ENCODE measurements around the gene MPEG1.

MPEG1 gene

DNA sequence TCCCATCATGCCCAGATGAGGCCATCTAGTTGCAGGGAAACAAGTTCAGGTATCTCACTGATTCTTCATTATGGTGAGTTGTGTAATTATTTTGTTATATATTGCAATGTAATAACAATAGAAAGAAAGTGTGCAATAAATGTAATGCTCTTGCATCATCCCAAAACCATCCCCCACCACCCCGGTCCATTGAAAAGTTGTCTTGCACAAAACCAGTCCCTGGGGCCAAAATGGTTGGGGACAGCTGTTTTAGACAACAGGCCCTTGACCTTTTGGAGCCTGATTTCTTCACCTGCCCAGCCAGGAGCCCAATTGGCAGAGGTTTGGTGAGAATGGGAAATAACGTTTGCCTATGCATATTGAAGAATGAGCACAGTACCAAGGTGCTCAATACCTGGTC lies 15.9 kb downstream of the MPEG1 start:
- ChIA-PET POLR2A (no interaction called here), CTCF (interaction anchor here (1.9 to 3.7 kb wide), 2 partner anchors 9 to 12 kb away, joined by 10 to 25 read pairs; no protein-coding TSS in a partner anchor)
- TF ChIP-seq, protein P1, sequence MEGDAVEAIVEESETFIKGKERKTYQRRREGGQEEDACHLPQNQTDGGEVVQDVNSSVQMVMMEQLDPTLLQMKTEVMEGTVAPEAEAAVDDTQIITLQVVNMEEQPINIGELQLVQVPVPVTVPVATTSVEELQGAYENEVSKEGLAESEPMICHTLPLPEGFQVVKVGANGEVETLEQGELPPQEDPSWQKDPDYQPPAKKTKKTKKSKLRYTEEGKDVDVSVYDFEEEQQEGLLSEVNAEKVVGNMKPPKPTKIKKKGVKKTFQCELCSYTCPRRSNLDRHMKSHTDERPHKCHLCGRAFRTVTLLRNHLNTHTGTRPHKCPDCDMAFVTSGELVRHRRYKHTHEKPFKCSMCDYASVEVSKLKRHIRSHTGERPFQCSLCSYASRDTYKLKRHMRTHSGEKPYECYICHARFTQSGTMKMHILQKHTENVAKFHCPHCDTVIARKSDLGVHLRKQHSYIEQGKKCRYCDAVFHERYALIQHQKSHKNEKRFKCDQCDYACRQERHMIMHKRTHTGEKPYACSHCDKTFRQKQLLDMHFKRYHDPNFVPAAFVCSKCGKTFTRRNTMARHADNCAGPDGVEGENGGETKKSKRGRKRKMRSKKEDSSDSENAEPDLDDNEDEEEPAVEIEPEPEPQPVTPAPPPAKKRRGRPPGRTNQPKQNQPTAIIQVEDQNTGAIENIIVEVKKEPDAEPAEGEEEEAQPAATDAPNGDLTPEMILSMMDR (IDR thresholded peaks at IDR 0.05; ENCODE audit: insufficient read depth, low read length, missing control alignments) = no peak
- no peak overlapping the region for H3K4me3 ChIP-seq (ENCODE audit: low read depth, low read length)
- no peak for DNase-seq (ENCODE audit: low read depth, low spot score)

DNA sequence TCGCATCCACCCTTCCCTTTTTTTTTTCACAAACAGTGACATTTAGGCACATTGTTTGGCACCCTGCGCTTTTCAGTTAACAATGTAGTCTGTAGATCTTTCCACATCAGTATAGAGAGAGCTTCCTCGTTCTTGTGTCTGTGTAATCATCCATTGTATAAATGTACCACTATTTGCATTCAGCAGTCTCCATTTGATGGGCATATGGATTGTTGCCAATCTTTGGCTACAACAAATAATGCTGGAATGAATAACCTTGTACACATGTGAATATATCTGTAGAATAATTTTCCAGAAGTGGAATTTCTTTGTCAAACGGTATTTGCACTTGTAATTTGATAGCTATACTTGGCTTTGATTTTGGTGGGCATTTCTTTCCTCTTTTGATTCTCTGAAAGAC lies 17.1 kb downstream of the MPEG1 start:
- ChIA-PET POLR2A (no interaction called here), CTCF (interaction anchor here (1.9 to 7.7 kb wide), 3 partner anchors 10 to 22 kb away, joined by 10 to 69 read pairs (median 25); partner anchors contain the start of gene DTX4)
- TF ChIP-seq, protein P1 (IDR thresholded peaks at IDR 0.05; ENCODE audit: insufficient read depth, low read length, missing control alignments) = no peak
- no peak for DNase-seq (ENCODE audit: low read depth, low spot score)
- H3K4me3 ChIP-seq (ENCODE audit: low read depth, low read length) = no peak overlapping the region

DNA sequence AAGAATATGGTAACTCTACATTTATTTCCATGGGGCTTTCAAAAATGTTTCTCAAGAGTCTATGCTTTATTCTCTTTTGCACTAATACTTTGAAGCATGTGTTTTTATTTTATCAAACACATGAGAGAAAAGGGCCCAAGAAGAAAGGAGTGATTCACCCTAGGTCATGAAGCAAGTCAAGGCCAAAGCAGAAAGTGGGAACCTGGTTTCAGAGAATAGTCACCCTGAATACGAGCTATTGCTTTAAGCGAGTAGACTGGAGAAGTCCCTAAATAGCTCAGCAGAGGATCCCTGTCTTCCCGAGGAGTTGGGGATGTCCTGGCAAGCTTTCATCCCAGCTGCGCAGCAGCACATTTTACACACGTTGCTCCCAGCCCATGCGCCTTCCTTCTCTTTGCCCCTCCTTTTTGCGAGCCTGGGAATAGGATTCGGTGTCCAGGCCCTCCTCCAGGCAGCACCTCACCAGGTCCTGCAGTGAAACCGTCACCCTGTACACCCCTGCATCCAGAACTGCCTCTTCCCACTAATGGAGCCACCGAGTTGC lies 19.1 kb downstream of the MPEG1 start:
- TF ChIP-seq, protein P1 (IDR thresholded peaks at IDR 0.05; ENCODE audit: insufficient read depth, low read length, missing control alignments) = no peak
- ChIA-PET POLR2A (no interaction called here), CTCF (interaction anchor here (0.8 to 7.7 kb wide), 12 partner anchors 8 to 59 kb away, joined by 3 to 69 read pairs (median 4); partner anchors contain the start of gene DTX4)
- no peak overlapping the region for H3K4me3 ChIP-seq (ENCODE audit: low read depth, low read length)
- DNase-seq (ENCODE audit: low read depth, low spot score) = no peak

DNA sequence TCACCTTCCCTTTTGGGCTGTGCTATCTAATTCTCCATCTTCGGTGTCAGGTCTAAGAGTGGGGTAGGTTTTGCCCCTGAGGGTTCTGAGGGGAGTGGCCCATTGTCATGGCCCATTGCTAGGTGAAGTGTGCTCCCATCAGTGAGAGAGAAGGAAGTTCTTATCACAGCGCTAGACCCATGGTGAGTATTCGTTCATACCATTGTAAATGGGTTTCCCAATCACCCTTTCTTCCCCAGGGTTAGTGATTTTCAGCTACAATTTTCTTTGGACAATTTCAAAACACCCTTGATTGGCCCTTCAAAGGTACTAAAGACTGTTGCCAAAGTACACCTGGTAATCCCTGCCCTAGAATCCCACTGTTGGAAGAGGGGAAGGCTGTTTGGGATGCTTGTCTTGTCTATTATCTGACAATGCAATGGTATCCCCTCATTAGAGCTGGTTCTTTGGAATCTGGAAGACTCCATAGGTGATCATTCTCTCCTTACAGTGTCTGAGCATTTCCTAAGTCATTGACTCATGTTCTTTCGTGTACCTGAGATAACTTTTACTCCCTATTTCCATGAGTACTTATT lies 20.2 kb downstream of the MPEG1 start:
- ChIA-PET POLR2A (no interaction called here), CTCF (interaction anchor here (1.4 to 7.7 kb wide), 6 partner anchors 10 to 58 kb away, joined by 3 to 69 read pairs (median 16); partner anchors contain the start of gene DTX4)
- TF ChIP-seq, protein P1 (IDR thresholded peaks at IDR 0.05; ENCODE audit: insufficient read depth, low read length, missing control alignments) = no peak

DNA sequence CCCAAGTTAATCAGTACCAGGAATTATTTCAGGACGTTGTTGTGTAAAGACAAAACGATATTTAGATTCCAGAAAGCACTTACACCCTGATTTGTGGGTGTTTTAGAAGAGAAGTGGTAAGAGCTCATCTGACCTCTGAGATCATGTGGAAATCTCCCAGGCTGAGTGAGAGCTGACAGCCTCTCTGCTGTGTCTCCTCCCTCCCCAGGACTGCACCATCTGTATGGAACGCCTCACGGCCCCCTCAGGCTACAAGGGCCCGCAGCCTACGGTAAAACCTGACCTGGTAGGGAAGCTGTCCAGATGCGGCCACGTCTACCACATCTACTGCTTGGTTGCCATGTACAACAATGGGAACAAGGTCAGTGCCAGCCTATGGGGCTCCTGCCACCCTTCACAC lies 20.8 kb downstream of the MPEG1 start:
- TF ChIP-seq, protein P1 (IDR thresholded peaks at IDR 0.05; ENCODE audit: insufficient read depth, low read length, missing control alignments) = no peak
- CTCF ChIA-PET = interaction anchor here (3.9 to 7.7 kb wide), 3 partner anchors 10 to 18 kb away, joined by 20 to 69 read pairs (median 31); partner anchors contain the start of gene DTX4

More for the DNA sequence above, 20.2 kb downstream of the MPEG1 start:
- no peak for DNase-seq (ENCODE audit: low read depth, low spot score)
- no peak overlapping the region for H3K4me3 ChIP-seq (ENCODE audit: low read depth, low read length)

DNA sequence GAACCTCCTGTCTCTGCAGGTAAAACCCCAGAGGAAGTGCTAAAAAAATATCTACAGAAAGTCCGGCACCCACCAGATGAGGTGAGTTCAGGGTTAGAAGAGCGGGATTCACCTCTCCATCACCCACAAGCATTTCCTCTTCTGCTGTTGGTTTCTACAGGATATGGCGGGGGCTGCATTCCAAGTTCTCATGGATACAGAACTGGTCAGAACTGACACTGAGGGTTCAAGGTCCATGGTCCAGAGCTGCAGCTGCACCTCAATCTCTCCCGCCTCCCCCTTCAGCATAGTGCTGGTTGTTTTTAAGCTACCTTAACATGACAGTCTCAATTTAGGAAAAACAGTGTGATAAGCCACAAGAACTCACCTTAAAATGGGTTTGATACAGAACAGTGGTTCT lies 21.6 kb downstream of the MPEG1 start:
- ChIA-PET POLR2A (no interaction called here), CTCF (interaction anchor here (1.9 to 7.7 kb wide), 4 partner anchors 10 to 18 kb away, joined by 6 to 69 read pairs (median 26); partner anchors contain the start of gene DTX4)
- no peak overlapping the region for H3K4me3 ChIP-seq (ENCODE audit: low read depth, low read length)
- no peak for DNase-seq (ENCODE audit: low read depth, low spot score)
- TF ChIP-seq, protein P1 (IDR thresholded peaks at IDR 0.05; ENCODE audit: insufficient read depth, low read length, missing control alignments) = no peak

More for the DNA sequence above, 20.8 kb downstream of the MPEG1 start:
- DNase-seq (ENCODE audit: low read depth, low spot score) = no peak
- POLR2A ChIA-PET = no interaction called here
- no peak overlapping the region for H3K4me3 ChIP-seq (ENCODE audit: low read depth, low read length)
